OCI-LY3 (cell line): Measurements from ENCODE around the gene KAZN.

Source experiments
- H2AFZ ChIP-seq: fragments of 200-600, 300-600 bp; shearing (Covaris generic); 2 replicates; pipeline ENCODE4 v1.6.0; 2014; ENCODE audit warnings: antibody characterized with exemption, low read depth, low read length
- H3K27ac ChIP-seq: fragments of 200-600, 300-600 bp; sonication (generic); 2 replicates; pipeline ENCODE4 v1.5.1; 2014; ENCODE audit warnings: mild to moderate bottlenecking, low read length, moderate library complexity, mixed read lengths
- H3K27me3 ChIP-seq: fragments of 200-600, 300-600 bp; sonication (generic); 2 replicates; pipeline ENCODE4 v1.6.1; 2014; ENCODE audit warnings: low read depth, low read length, mixed read lengths
- H3K36me3 ChIP-seq: fragments of 200-600, 300-600 bp; sonication (generic); replicated peaks from 2 replicates; pipeline ENCODE3; 2014; ENCODE audit warnings: low read depth, low read length, mixed read lengths
- H3K4me1 ChIP-seq: fragments of 300-600, 200-600 bp; sonication (generic); 2 replicates; pipeline ENCODE4 v1.6.1; 2014; ENCODE audit warnings: low read length, mixed read lengths
- H3K4me2 ChIP-seq: fragments of 200-600, 300-600 bp; sonication (generic); 2 replicates; pipeline ENCODE4 v1.6.1; 2014; ENCODE audit warnings: low read length, mixed read lengths
- H3K4me3 ChIP-seq: fragments of 300-600, 200-600 bp; sonication (generic); 2 replicates; pipeline ENCODE4 v1.5.1; 2014; ENCODE audit warnings: antibody characterized with exemption, mild to moderate bottlenecking, low read length, moderate library complexity
- H3K79me2 ChIP-seq: fragments of 300-600, 200-600 bp; shearing (Covaris generic); 2 replicates; pipeline ENCODE4 v1.6.1; 2014; ENCODE audit warnings: mild to moderate bottlenecking, low read length, mixed read lengths
- H3K9ac ChIP-seq: fragments of 300-600, 200-600 bp; shearing (Covaris generic); 2 replicates; pipeline ENCODE4 v1.6.0; 2014; ENCODE audit warnings: mild to moderate bottlenecking, low read length, moderate library complexity
- H3K9me3 ChIP-seq: fragments of 200-600, 300-600 bp; shearing (Covaris generic); 2 replicates; pipeline ENCODE4 v1.6.1; 2014; ENCODE audit warnings: low read length, mixed read lengths; ENCODE audit not compliant: insufficient read depth
- H4K20me1 ChIP-seq: fragments of 200-600, 300-600 bp; sonication (generic); 2 replicates; pipeline ENCODE4 v1.6.1; 2016; ENCODE audit warnings: low read length, mixed read lengths; ENCODE audit not compliant: insufficient read depth
- CTCF ChIP-seq: fragments of 200-600, 300-600 bp; sonication (generic); IDR thresholded peaks from 2 replicates; pipeline ENCODE4 v1.5.1; 2014; ENCODE audit warnings: antibody characterized with exemption, low read length, low read depth
- EZH2phosphoT487 ChIP-seq: fragments of 200-600 bp; shearing (Covaris generic); IDR thresholded peaks from 2 replicates; pipeline ENCODE4 v1.6.1; 2018; ENCODE audit warnings: antibody characterized with exemption, mixed run types, low read depth

KAZN gene

GRCh38 chr1:14803002-14803789 lies 204.7 kb downstream of the KAZN start:
- H4K20me1 ChIP-seq = no peaks in the 10 kb centered on the region
- no peak overlapping the region for H3K9ac ChIP-seq
- no peak overlapping the region for H3K27ac ChIP-seq
- H3K27me3 ChIP-seq = no peaks in the 10 kb centered on the region
- H3K9me3 ChIP-seq = no peaks in the 10 kb centered on the region
- no peak overlapping the region for H3K4me3 ChIP-seq
- no peaks in the 10 kb centered on the region for H3K79me2 ChIP-seq
- no peak overlapping the region for H2AFZ ChIP-seq
- TF ChIP-seq CTCF = no peak
- TF ChIP-seq EZH2phosphoT487 = no peak
- H3K4me1 ChIP-seq = no peaks in the 10 kb centered on the region
- no peaks in the 10 kb centered on the region for H3K36me3 ChIP-seq
- no peak overlapping the region for H3K4me2 ChIP-seq

- no peak overlapping the region for H3K9ac ChIP-seq
- no peak overlapping the region for H2AFZ ChIP-seq
- no peaks in the 10 kb centered on the region for H3K79me2 ChIP-seq
- H3K4me1 ChIP-seq = no peaks in the 10 kb centered on the region
- H3K36me3 ChIP-seq = no peaks in the 10 kb centered on the region
- H4K20me1 ChIP-seq = no peaks in the 10 kb centered on the region
- no peaks in the 10 kb centered on the region for H3K9me3 ChIP-seq
- no peak overlapping the region for H3K4me2 ChIP-seq
- no peak overlapping the region for H3K4me3 ChIP-seq
- TF ChIP-seq EZH2phosphoT487 (no peak), CTCF (no peak; the same call in 1 of the 2 replicates)
- H3K27ac ChIP-seq = no peak overlapping the region
- H3K27me3 ChIP-seq = no peaks in the 10 kb centered on the region
Observed at GRCh38 chr1:14804626-14805025, 206.1 kb downstream of the KAZN start.

GRCh38 chr1:14806772-14807171 lies 208.3 kb downstream of the KAZN start:
- H4K20me1 ChIP-seq = no peaks in the 10 kb centered on the region
- H3K27me3 ChIP-seq = no peaks in the 10 kb centered on the region
- H3K9me3 ChIP-seq = no peaks in the 10 kb centered on the region
- no peaks in the 10 kb centered on the region for H3K4me1 ChIP-seq
- H3K4me3 ChIP-seq = no peak overlapping the region
- no peaks in the 10 kb centered on the region for H3K36me3 ChIP-seq
- H2AFZ ChIP-seq = no peak overlapping the region
- H3K79me2 ChIP-seq = no peaks in the 10 kb centered on the region
- H3K9ac ChIP-seq = no peak overlapping the region
- H3K4me2 ChIP-seq = no peak overlapping the region
- TF ChIP-seq CTCF (no peak), EZH2phosphoT487 (no peak)
- no peak overlapping the region for H3K27ac ChIP-seq

GRCh38 chr1:14808768-14809167 lies 210.3 kb downstream of the KAZN start:
- Histone ChIP-seq H3K9ac (no peak overlapping the region), H3K27ac (no peak overlapping the region), H4K20me1 (no peaks in the 10 kb centered on the region), H3K4me3 (no peak overlapping the region), H3K79me2 (no peaks in the 10 kb centered on the region), H3K4me1 (no peaks in the 10 kb centered on the region), H3K36me3 (no peaks in the 10 kb centered on the region), H2AFZ (no peak overlapping the region), H3K9me3 (no peaks in the 10 kb centered on the region), H3K27me3 (no peaks in the 10 kb centered on the region), H3K4me2 (no peak overlapping the region)
- TF ChIP-seq CTCF = no peak
- no peak for TF ChIP-seq EZH2phosphoT487
